Activated B cell treated with CpG ODN at 0.5 μM for 24 hours (primary cell): ENCODE data around the gene SERINC5. TPM values are rescaled to one million over a fixed set of nuclear protein-coding genes. Genes with fewer than 3 reads are reported as not detected.

Experiments used
- ATAC-seq: fragments of 200-7000 bp; cut with Tn5 transposase; one replicate; pipeline ENCODE4 v1.10.0; 2021; ENCODE audit warnings: low read depth, mild to moderate bottlenecking, moderate library complexity
- CTCF ChIA-PET: fragments of 350-600 bp; sonication (Branson Sonifier 250); formaldehyde crosslinking; loops from one replicate; lab custom pipeline; 2021; ENCODE audit warnings: antibody characterized with exemption; lab: Charles Lee
- POLR2A ChIA-PET: fragments of 350-600 bp; sonication (Branson Sonifier 250); formaldehyde crosslinking; loops from one replicate; lab custom pipeline; 2021; ENCODE audit warnings: antibody characterized with exemption; lab: Charles Lee
- DNase-seq: peaks from one replicate; pipeline ENCODE4 v3.0.0; 2022
- H3K27ac Mint-ChIP-seq: one replicate; pipeline ENCODE4 v1.8.0; 2020; ENCODE audit warnings: mixed read lengths
- H3K27me3 Mint-ChIP-seq: one replicate; pipeline ENCODE4 v1.8.0; 2021; ENCODE audit warnings: mixed read lengths
- H3K36me3 Mint-ChIP-seq: one replicate; pipeline ENCODE4 v1.8.0; 2021; ENCODE audit warnings: low read depth, mixed read lengths
- H3K4me1 Mint-ChIP-seq: one replicate; pipeline ENCODE4 v1.8.0; 2021; ENCODE audit warnings: mixed read lengths
- H3K4me3 Mint-ChIP-seq: one replicate; pipeline ENCODE4 v1.8.0; 2020; ENCODE audit warnings: mild to moderate bottlenecking, mixed read lengths
- H3K9me3 Mint-ChIP-seq: one replicate; pipeline ENCODE4 v1.8.0; 2020; ENCODE audit warnings: mixed read lengths
- CTCF ChIP-seq: fragments of 200-600 bp; IDR thresholded peaks from one replicate; pipeline ENCODE4 v1.8.0; 2022; ENCODE audit warnings: antibody characterized with exemption, mild to moderate bottlenecking
- intact Hi-C: fragments of 100-400 bp; cut with micrococcal nuclease; formaldehyde crosslinking; loops from one replicate; pipeline ENCODE4 v1.15.1; 2024
- total RNA-seq: library from RNA; stranded (reverse); gene quantifications from 2 replicates; pipeline ENCODE4 v1.2.3, GENCODE V29; 2022

SERINC5 gene
- total RNA-seq, 1 donor from 2014 or later: 5.3 TPM

DNA sequence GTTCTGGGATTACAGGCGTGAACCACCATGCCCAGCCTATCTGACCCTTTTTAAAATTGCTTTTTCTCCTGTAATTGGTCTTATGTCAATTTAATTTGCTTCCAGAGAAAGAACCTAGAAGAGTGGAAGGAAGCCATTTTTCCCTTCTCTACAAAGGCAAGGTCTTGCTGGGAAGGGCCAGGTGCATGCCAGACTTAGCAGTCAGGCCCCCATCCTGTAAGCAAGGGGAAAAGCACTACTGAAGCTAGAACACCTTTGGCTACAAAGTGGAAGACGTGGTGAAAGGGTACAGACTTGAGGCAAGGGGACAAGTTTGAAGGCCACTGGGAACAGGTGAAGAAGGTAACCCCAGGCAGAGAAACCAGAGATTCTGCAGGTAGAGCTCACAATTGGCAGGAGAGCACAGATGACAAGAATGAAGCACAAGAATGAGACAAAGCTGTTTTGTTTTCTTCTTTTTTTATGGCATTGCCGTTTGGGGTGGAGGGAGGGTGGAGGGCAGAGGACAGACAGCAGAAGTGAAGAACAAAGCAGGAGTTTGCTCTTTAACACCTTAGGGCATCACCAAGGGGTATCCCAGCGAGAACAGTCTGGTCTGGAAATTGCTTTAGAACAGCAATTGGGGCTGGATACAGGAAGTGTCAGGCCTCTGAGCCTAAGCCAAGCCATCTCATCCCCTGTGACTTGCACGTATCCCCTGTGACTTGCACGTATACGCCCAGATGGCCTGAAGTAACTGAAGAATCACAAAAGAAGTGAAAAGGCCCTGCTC is 72.9 kb downstream of the SERINC5 start:
- Mint-ChIP-seq H3K4me3 (no peak overlapping the region), H3K9me3 (no peaks in the 10 kb centered on the region), H3K27me3 (no peaks in the 10 kb centered on the region), H3K4me1 (peaks cover 63% of the 10 kb centered on the region), H3K36me3 (no peaks in the 10 kb centered on the region), H3K27ac (peak overlapping the region; percentile 36)
- peak; percentile 68 for ATAC-seq
- DNase-seq: no peak
- intact Hi-C loops: loop anchor here (10.0 kb wide), 1 partner anchor 72 kb away; the partner anchor contains the start of gene SERINC5
- no peak for TF ChIP-seq CTCF
- CTCF ChIA-PET: no interaction called here
- POLR2A ChIA-PET: interaction anchor here (1.1 to 1.4 kb wide), 3 partner anchors 9 to 75 kb away, joined by 4 to 7 read pairs (median 5); partner anchors contain the start of gene SERINC5

- no peaks in the 10 kb centered on the region for H3K27me3 Mint-ChIP-seq
Measured at GRCh38 chr5:80181618-80182211, 74.1 kb downstream of the SERINC5 start.

DNA sequence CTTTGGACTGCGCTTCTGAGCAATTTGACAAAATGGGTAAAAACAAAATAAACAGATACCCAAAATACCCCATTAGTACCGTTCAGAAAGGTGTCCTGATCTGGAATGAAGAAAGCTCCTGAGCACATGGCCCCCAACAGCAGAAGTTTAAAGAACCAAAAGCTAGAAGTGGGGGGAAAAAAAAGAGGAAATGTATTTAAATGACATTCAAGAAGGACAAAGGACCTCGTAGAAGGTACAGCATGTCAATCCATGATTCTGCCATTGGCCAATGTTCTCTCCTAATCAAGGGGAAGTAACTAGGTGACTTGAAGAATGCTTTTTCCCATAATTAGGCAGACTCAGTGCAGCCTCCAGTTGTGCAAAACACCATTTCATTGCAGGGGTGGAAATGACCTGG is 78.6 kb downstream of the SERINC5 start:
- ATAC-seq (no peak), DNase-seq (no peak)
- TF ChIP-seq CTCF: no peak
- H3K27ac Mint-ChIP-seq: no peak overlapping the region
- peaks cover 28% of the 10 kb centered on the region for H3K36me3 Mint-ChIP-seq
- CTCF ChIA-PET: interaction anchor here (1.1 kb wide), 1 partner anchor 25 kb away, joined by 3 read pairs; no protein-coding TSS in a partner anchor
- intact Hi-C loops: no loop called here
- no peaks in the 10 kb centered on the region for H3K9me3 Mint-ChIP-seq
- POLR2A ChIA-PET: interaction anchor here (1.7 kb wide), 1 partner anchor 78 kb away, joined by 5 read pairs; the partner anchor contains the start of gene SERINC5
- H3K4me3 Mint-ChIP-seq: no peak overlapping the region
- H3K4me1 Mint-ChIP-seq: peaks cover 17% of the 10 kb centered on the region
- H3K27me3 Mint-ChIP-seq: no peaks in the 10 kb centered on the region

More at GRCh38 chr5:80181618-80182211, 74.1 kb downstream of the SERINC5 start:
- no peak for ATAC-seq
- no peak for TF ChIP-seq CTCF
- CTCF ChIA-PET: no interaction called here
- Mint-ChIP-seq H3K36me3 (peaks cover 5% of the 10 kb centered on the region), H3K27ac (no peak overlapping the region), H3K9me3 (no peaks in the 10 kb centered on the region), H3K4me1 (peaks cover 56% of the 10 kb centered on the region), H3K4me3 (no peak overlapping the region)
- DNase-seq: no peak
- intact Hi-C loops: loop anchor here (10.0 kb wide), 1 partner anchor 73 kb away; the partner anchor contains the start of gene SERINC5
- POLR2A ChIA-PET: interaction anchor here (0.6 to 1.4 kb wide), 3 partner anchors 10 to 74 kb away, joined by 3 to 7 read pairs (median 5); partner anchors contain the start of gene SERINC5

DNA sequence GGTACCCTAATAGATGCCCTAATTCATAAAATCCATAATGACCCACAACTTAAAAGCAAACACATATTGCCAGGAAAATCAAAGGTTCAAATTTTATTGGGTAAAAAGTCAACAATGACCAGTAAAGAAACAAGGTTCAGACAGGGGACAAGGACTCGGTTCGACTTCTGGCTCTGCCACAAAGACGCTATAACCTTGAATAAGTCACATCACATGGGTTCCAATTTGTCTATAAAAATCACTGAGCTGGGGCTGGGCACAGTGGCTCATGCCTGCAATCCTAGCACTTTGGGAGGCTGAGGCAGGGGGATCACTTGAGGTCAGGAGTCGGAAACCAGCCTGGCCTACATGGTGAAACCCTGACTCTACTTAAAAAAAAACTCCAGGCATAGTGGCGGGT is 80.5 kb downstream of the SERINC5 start:
- ATAC-seq (no peak), DNase-seq (no peak)
- POLR2A ChIA-PET: no interaction called here
- H3K27me3 Mint-ChIP-seq: no peaks in the 10 kb centered on the region
- no peaks in the 10 kb centered on the region for H3K4me1 Mint-ChIP-seq
- intact Hi-C loops: no loop called here
- no peak overlapping the region for H3K27ac Mint-ChIP-seq
- H3K4me3 Mint-ChIP-seq: no peak overlapping the region
- no peak for TF ChIP-seq CTCF
- CTCF ChIA-PET: no interaction called here
- peaks cover 31% of the 10 kb centered on the region for H3K36me3 Mint-ChIP-seq
- H3K9me3 Mint-ChIP-seq: no peaks in the 10 kb centered on the region

- TF ChIP-seq CTCF: no peak
- ATAC-seq (no peak), DNase-seq (no peak)
- POLR2A ChIA-PET: no interaction called here
- CTCF ChIA-PET: no interaction called here
- no peaks in the 10 kb centered on the region for H3K9me3 Mint-ChIP-seq
- H3K36me3 Mint-ChIP-seq: peaks cover 36% of the 10 kb centered on the region
- H3K4me1 Mint-ChIP-seq: no peaks in the 10 kb centered on the region
- H3K27ac Mint-ChIP-seq: no peak overlapping the region
- no peak overlapping the region for H3K4me3 Mint-ChIP-seq
- H3K27me3 Mint-ChIP-seq: no peaks in the 10 kb centered on the region
- intact Hi-C loops: no loop called here
Measured at GRCh38 chr5:80174790-80175189, 81.1 kb downstream of the SERINC5 start.
